GM21529 (cell line): ENCODE results near the gene PTP4A2.

ENCODE experiments used
- ATAC-seq: cut with Tn5 transposase; IDR thresholded peaks from one replicate; pipeline ENCODE4 v1.9.1; 2021; ENCODE audit not compliant: unreplicated experiment

The PTP4A2 gene

GRCh38 chr1:31938184-31938975 lies at the start of gene PTP4A2:
Gene PTP4A2 (minus strand): TSS chr1:31938368. CDS start chr1:31919065, 19,303 bp downstream.
- ATAC-seq: peak; percentile 71

- ATAC-seq: no peak
These were observed 49.0 kb upstream of the PTP4A2 start for GRCh38 chr1:31987135-31987619.

- no peak for ATAC-seq
These were observed 47.3 kb upstream of the PTP4A2 start for GRCh38 chr1:31985430-31985829.

- no peak for ATAC-seq
These were observed 46.5 kb upstream of the PTP4A2 start for GRCh38 chr1:31984419-31985347.

GRCh38 chr1:31981972-31982371 lies 43.8 kb upstream of the PTP4A2 start:
- ATAC-seq: no peak

GRCh38 chr1:31981456-31981839 lies 43.3 kb upstream of the PTP4A2 start:
- no peak for ATAC-seq

GRCh38 chr1:31980835-31981455 lies 42.8 kb upstream of the PTP4A2 start:
- ATAC-seq: peak; percentile 48

GRCh38 chr1:31978843-31979400 lies 40.8 kb upstream of the PTP4A2 start:
- no peak for ATAC-seq

- ATAC-seq: no peak
These were observed 39.4 kb upstream of the PTP4A2 start for GRCh38 chr1:31977385-31978131.

GRCh38 chr1:31976401-31976800 lies 38.2 kb upstream of the PTP4A2 start:
- ATAC-seq: no peak

- no peak for ATAC-seq
These were observed 32.7 kb upstream of the PTP4A2 start for GRCh38 chr1:31970873-31971272.

- no peak for ATAC-seq
These were observed 23.4 kb upstream of the PTP4A2 start for GRCh38 chr1:31961536-31961935.

- ATAC-seq: no peak
These were observed 21.6 kb upstream of the PTP4A2 start for GRCh38 chr1:31959521-31960340.

GRCh38 chr1:31957701-31958674 lies 19.8 kb upstream of the PTP4A2 start:
- no peak for ATAC-seq

- peak; percentile 80 for ATAC-seq
These were observed 18.0 kb upstream of the PTP4A2 start for GRCh38 chr1:31955917-31956736.

GRCh38 chr1:31954607-31955283 lies 16.6 kb upstream of the PTP4A2 start:
- no peak for ATAC-seq

GRCh38 chr1:31952825-31953220 lies 14.7 kb upstream of the PTP4A2 start:
- ATAC-seq: no peak
